GM19372 (cell line): ENCODE results near the gene PTPRD.

ENCODE experiments used
- ATAC-seq: cut with Tn5 transposase; IDR thresholded peaks from one replicate; pipeline ENCODE4 v1.9.1; 2021; ENCODE audit warnings: mild to moderate bottlenecking, low read depth, moderate library complexity; ENCODE audit not compliant: unreplicated experiment

Gene PTPRD

GRCh38 chr9:10274175-10274574 is 338.6 kb downstream of the PTPRD start:
- ATAC-seq, result no peak

GRCh38 chr9:10272830-10273229 is 340.0 kb downstream of the PTPRD start:
- ATAC-seq, result no peak

DNA sequence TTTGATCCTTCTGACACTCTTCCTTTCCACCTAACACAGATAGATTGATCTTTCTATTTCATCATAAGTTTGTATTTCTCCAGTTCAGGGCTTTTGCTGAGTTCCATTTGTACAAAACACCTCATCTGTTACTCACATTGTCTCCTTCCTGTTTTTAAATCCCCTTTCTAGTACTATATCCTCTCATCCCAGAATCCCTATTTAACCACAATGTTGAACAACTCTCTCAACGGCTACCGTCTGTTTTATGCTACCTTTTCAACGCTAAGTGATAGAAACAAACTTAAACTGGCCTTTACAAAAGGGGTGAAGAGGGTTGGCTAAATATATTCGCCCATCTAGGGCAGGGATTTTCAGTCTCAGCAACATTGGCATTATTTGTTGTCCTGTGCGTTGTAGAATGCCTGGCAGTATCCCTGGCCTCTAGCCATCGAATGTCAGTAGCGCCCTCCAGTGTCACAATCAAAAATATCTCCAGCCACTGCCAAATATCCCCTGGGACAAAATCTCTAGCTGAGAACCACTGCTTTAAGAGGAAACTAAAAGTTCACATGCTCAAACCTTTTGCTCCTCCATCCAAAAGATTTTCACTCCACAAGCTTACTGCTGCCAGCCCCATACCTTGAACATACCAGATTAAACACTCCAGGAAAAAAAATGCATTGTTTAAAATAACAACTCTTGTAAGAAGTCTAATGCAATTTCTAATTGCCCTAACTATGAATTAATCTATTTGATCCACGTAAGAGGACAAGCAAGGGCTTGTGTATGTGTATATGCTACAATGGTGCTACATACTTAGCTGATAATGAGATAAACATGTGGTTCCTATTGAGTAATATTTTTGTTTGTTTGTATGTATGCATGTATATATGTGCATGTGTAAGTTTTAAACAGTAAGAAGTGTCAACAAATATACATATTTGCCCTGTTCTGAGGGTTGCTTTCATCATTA is 344.0 kb downstream of the PTPRD start:
- ATAC-seq, result peak; percentile 56

DNA sequence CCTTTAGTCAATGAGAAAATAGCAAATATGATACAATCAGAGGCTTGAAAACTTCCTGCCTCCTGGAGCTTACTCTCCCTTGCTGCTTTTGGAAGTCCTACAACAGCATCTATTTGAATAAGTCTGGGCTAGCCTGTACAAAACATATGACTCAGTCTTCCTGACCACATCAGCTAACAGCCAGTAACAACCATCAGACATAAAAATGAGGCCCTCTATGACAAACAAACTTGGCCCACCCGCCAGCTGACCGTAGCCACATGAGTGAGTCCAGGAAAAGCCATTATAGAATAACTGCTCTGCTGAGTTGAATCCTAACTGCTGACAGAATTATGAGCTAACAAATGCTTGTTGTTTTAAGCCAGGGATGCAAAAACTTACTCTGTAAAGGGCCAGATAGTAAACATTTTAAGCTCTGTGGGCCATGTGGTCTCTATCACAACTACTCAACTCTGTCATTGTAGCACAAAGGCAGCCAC is 347.6 kb downstream of the PTPRD start:
- no peak for ATAC-seq

GRCh38 chr9:10260501-10260900 is 352.3 kb downstream of the PTPRD start:
- no peak for ATAC-seq

DNA sequence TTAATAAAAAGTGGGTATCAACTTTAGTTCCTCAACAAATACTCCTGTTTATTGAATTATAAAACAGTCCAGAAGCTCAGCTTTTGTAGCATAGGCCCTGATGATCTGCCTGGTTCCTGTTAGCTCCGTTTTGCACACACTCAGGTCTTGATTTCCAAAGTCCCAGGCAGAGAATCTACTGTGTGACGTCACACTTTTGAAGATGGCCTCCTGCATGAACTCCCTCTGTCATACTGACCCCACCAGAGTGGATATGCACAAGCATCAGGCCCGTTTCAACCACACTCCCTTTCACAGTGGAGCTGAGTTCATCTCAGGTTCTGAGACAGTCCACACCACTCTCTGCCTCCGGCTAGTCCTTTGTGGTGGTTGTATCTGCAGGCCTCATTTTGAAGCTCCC is 353.1 kb downstream of the PTPRD start:
- ATAC-seq, result no peak

- ATAC-seq, result no peak
These were observed 357.0 kb downstream of the PTPRD start for GRCh38 chr9:10255758-10256157.

DNA sequence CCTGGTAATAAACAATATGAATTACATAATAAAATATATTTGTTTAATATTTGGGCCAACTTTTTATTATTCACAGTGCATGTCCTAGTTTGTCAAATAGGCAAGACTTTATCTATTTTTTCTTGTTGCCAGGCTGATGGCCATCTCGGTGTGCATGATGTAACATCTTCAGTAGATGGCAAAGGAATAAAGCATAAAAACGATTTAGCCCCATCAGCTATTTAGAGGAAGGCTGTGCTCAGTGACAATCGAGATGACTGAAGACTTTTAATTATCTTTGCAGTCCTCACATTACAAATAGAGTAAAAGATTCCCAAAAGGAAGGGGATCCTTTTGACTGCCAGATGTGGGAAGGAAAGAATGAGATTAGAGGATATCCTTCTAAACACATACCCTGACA is 358.5 kb downstream of the PTPRD start:
- no peak for ATAC-seq

GRCh38 chr9:10253341-10253740 is 359.5 kb downstream of the PTPRD start:
- ATAC-seq, result no peak

- no peak for ATAC-seq
These were observed 360.6 kb downstream of the PTPRD start for GRCh38 chr9:10252174-10252573.

- ATAC-seq, result no peak
These were observed 361.3 kb downstream of the PTPRD start for GRCh38 chr9:10251490-10251889.

DNA sequence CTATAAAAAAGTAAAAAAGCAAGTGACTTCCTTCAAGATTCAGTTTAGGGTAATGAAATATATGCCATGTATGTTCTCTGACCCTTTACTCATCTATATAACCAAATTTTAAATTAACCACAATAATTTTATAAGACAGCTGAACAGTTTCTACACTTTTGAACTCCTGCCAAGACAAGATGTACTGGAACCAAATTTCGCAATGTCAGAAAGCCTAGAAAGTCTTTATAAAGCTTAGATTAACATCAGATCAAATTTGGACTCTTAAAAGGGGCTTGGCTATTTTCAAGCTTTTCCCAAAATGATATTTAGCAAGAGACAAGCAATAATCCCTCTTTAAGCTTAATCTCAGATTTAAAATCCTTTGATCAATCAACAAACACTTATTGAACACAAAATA is 362.6 kb downstream of the PTPRD start:
- ATAC-seq, result no peak

DNA sequence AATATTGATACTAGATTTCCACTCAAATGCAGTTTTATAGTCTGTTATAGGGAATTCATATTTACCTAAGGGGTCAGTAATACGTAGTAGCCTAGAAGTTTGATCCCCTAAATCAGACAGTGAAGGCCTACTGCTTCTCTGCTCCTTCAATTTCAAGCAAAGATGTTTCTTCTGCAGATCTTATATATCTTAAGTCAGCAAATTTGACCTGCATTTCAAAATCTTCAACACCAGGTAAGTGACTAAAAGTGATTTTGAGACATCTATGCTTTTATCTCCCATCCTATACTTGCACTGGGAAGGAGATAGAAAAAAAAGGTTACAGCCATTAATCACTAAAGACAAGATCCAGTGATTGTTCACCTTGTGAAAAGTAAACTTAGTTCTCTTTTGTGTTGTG is 363.9 kb downstream of the PTPRD start:
- no peak for ATAC-seq

GRCh38 chr9:10242255-10242654 is 370.5 kb downstream of the PTPRD start:
- no peak for ATAC-seq

DNA sequence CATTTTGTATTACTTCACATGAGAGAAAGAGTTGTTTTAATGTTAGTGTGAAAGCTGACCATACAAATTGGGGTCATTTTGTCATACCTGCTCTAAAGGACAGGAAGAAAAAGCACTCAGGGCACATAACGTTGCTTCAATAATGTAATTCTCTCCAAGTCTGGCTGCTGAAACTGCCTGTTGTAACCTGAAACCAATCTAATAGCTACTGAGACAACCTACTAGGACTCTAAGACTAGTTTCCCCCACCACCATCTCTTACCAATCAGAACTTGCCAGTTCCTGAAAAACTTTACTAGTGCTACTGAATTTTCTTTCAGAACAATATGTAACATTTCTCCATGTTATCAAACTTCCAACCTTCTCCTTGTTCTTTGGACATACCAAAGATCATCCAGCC is 374.7 kb downstream of the PTPRD start:
- ATAC-seq, result no peak

DNA sequence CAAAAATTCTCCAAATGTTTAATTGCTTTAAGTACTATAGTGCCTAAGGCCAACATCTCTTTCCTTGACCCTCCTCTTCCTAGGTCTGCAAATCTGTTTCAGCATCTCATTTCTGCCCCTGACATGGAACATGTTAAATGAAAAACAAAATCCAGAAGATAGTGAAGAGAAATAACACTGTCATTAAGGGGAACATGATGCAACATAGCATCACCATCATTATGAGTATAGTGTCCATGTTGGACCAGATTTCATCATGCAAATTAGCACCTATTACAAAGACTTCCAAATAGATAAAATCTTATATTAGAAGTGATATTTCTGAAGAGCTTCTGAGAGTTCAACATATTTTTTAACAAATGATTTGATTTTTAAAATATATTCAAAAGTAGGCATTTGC is 375.2 kb downstream of the PTPRD start:
- no peak for ATAC-seq

- no peak for ATAC-seq
These were observed 376.6 kb downstream of the PTPRD start for GRCh38 chr9:10236161-10236560.

DNA sequence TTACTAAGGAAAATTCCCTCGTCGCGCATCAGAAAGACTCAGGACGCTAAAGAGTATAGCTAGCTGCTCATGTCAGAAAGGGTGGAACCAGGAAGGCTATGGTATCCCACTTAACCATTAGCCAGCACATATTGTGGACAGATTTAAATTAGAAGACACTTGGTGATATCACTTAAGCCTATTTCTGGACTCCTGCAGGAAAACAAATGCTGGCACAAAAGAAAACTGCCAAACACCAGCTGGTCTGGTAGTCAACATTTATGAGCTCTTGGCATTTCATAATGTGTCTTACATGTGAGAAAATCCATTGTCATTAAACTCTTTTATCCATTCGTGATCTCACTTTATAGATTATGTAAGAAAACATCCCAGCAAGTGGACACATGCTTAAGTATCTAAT is 377.4 kb downstream of the PTPRD start:
- no peak for ATAC-seq

GRCh38 chr9:10232352-10232930 is 380.4 kb downstream of the PTPRD start:
- ATAC-seq, result no peak

DNA sequence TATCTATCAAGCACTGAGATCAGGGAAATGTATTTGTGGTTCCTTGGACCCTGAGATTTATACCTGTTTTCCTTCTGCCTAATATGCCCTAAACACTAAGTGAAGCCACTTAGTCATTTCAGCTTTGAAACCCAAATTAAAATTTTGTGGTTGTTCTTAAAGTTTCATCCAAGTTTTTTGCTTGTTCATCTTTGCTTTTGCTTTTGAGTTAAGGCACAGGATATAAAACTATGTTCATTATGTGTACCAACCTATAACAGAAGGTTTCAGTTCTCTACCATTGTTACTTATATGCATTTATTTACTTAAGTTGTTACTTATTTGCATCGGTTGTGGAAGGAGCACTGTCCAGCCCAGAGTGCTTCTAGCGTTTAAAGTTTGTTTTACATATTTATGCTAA is 382.3 kb downstream of the PTPRD start:
- no peak for ATAC-seq

- ATAC-seq, result no peak
These were observed 384.7 kb downstream of the PTPRD start for GRCh38 chr9:10228082-10228481.

GRCh38 chr9:10226996-10227395 is 385.8 kb downstream of the PTPRD start:
- no peak for ATAC-seq
